22Rv1 (cell line): Measurements from ENCODE around the gene YPEL1.
A peak's percentile ranks its signal among the peaks of the same experiment; 100 is the strongest.

Experiments used
- H3K27ac ChIP-seq: fragments of 450-650 bp; 2 replicates; pipeline ENCODE4 v1.5.1; 2017
- CTCF ChIP-seq: fragments of 450-650 bp; IDR thresholded peaks from 2 replicates; pipeline ENCODE4 v1.5.1; 2017; ENCODE audit warnings: mild to moderate bottlenecking
- ZFX ChIP-seq: fragments of 450-650 bp; IDR thresholded peaks from 2 replicates; pipeline ENCODE4 v1.6.1; 2017; ENCODE audit warnings: antibody characterized with exemption, borderline replicate concordance

YPEL1 gene

DNA sequence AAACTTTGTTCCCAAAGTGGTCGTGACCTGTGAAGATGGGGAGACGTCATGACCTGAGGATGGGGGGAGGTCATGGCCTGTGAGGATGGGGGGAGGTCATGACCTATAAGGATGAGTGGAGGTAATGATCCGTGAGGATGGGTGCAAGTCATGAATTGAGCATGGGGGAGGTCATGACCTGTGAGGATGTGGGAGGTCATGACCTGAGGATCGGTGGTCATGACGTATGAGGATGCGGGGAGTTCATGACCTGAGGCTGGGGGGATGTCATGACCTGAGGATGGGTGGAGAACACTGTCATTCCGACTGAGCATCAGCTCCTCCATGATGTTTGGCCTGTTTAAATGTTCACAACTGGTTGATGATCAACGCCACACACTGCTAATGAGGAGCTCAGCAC, 25.9 kb downstream of the YPEL1 start:
- no peak for TF ChIP-seq CTCF
- TF ChIP-seq ZFX = no peak
- H3K27ac ChIP-seq = no peak overlapping the region

DNA sequence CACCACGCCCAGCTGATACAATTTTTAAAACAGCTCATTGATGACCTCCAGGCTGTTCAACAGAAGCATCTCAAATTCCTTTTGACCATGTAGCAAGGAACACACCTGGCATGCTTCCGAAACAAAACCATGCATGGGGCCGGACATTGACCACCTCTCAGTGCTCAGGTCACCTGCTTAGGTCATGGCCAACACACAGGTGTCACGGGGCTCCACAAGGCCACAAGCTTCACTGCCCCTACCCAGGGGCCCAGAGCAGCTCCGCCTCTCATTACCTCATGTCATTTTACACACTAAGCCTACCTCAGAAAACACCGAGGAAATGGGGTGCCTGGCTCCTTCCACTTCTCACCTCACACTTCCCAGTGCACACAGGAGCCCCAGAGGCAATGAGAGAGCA, 26.6 kb downstream of the YPEL1 start:
- no peak overlapping the region for H3K27ac ChIP-seq
- no peak for TF ChIP-seq CTCF
- no peak for TF ChIP-seq ZFX

DNA sequence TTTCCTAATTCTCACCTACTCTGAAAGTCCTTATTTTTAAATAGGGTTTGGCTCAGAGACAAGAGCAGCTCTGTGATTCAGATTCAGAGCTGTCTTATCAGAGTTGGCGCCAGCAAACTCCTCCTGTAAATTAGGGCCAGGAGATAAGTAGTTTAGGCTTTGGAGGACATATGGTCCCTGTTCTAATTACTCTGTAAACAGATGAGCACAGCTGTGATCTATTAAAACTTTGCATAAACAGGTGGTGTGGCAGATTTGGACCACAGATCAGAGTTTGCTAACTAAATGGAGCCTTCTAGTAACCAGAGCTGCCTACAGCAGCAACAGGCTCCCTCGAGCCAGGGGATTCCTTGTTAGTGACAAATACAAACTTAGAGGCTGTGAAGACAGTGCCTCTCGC, 27.9 kb downstream of the YPEL1 start:
- peak overlapping the region; percentile 18; the same call in 1 of the 2 replicates for H3K27ac ChIP-seq
- no peak for TF ChIP-seq ZFX
- no peak for TF ChIP-seq CTCF

DNA sequence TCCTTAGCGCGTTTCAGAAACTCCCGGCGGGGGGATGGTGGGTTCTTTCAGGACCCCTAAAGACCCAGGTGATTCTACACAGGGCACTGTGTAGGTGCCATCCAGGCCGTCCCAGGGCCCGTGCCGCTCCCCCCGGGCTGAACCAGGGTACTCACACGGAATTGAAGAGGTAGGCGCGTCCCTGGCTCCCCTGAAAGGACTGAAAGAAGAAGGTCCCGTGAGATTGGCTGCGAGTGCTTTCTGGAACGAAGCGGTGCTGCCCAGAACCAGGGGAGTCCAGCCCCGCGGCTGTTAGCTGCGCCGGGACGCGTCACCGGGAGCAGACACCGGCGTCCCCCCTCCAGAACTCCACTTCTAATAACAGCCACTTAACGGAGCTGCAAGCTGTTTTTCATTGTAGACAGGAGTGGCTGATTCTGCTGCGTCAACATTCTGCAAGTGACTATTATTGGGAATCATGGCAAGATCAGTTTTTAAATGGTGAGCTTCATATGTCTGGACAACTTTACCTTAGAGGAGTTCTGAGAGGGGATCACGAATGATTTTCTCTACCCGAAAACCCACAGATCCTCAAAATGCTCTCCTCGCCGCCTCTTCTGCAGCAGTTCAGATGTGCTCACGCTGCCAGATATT, 31.8 kb downstream of the YPEL1 start:
- TF ChIP-seq ZFX (no peak), CTCF (no peak)
- no peak overlapping the region for H3K27ac ChIP-seq

DNA sequence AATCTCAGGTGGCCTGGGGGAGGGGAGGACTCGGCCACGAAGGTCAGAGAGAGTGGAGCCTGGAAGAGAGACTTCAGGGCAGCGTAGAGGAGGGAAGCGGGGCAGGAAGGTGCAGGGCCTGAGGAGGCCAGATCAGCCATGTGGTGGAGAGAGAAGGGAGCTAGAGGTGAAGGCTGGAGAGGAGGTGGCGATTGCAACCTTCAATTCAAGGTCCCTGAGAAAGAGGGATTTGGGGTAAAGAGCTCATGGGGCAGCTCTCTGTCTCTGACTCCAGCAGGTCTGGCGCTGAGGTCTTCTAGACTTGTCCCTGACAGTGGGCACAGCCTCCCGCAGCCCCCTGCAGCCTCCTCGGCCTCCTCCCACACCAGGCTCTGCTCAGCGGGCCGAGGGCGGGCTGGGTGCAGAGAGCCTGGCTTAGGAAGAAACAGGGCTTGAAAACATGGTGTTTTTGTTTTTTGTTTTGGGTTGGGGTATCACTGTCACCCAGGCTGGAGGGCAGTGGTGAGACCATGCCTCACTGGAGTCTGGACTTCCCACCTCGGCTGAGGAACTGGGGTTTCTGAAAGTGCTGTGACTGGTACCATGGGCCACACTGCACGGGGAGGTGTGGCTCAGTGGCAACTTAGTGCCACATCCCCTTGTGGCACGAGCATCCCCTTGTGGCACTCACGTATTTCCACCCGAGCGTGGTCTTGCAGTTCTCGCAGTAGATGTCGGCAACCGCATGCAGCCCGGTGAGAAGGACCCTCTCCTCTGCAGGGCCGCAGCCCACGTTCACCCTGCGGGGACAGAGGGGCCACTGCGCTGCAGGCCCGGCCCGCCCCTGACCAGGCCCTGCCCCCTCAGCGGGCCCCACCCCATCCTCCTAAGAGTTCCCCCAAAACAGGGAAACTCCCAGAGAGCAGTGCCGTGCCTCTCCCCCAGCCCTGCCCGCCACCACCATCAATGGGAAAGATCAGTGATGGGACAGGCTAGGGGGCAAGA, 32.6 kb downstream of the YPEL1 start:
- H3K27ac ChIP-seq = no peak overlapping the region
- TF ChIP-seq CTCF = no peak
- TF ChIP-seq ZFX = no peak

- TF ChIP-seq ZFX = no peak
- no peak for TF ChIP-seq CTCF
- H3K27ac ChIP-seq = no peak overlapping the region
Observed at GRCh38 chr22:21702094-21702493, 33.5 kb downstream of the YPEL1 start.
